Keratinocyte (primary cell): ENCODE data around the gene PDCD7. TPM values are rescaled to one million over a fixed set of nuclear protein-coding genes. Genes with fewer than 3 reads are reported as not detected.

ENCODE experiments used
- DNase-seq: peaks from one replicate; pipeline ENCODE4 v3.0.0-alpha.2; 2011; ENCODE audit warnings: low read depth, missing footprints, low spot score
- FAIRE-seq: peaks from 2 replicates; lab custom pipeline; 2011; peaks lifted over from hg19 to GRCh38; lab: Jason Lieb, UNC
- H2AFZ ChIP-seq: 2 replicates; pipeline ENCODE4 v1.6.0; 2012; ENCODE audit warnings: low read length, control low read depth, inconsistent platforms; ENCODE audit not compliant: control insufficient read depth
- H3K27ac ChIP-seq: 2 replicates; pipeline ENCODE4 v1.5.1; 2011; ENCODE audit warnings: low read length; ENCODE audit not compliant: control insufficient read depth, insufficient read depth
- H3K27me3 ChIP-seq: 3 replicates; pipeline ENCODE4 v1.6.0; 2011; ENCODE audit warnings: low read length; ENCODE audit not compliant: control insufficient read depth, insufficient read depth; ENCODE audit errors: extremely low read depth
- H3K36me3 ChIP-seq, 2 experiments: 2 replicates in 1 of 2; 3 replicates in 1 of 2; pipeline ENCODE4 v1.5.1; 2011; ENCODE audit warnings: low read length in 2 of 2, mild to moderate bottlenecking in 1 of 2; ENCODE audit not compliant: control insufficient read depth in 2 of 2, insufficient read depth in 2 of 2; ENCODE audit errors: extremely low read depth in 1 of 2
- H3K4me1 ChIP-seq: 3 replicates; pipeline ENCODE4 v1.5.1; 2011; ENCODE audit warnings: low read length; ENCODE audit not compliant: control insufficient read depth, insufficient read depth; ENCODE audit errors: extremely low read depth
- H3K4me2 ChIP-seq: 3 replicates; pipeline ENCODE4 v1.6.0; 2011; ENCODE audit warnings: low read depth, low read length; ENCODE audit not compliant: control insufficient read depth, insufficient read depth; ENCODE audit errors: extremely low read depth
- H3K4me3 ChIP-seq, 3 experiments: fragments of 200-600 bp in 1 of 3; sonication (generic) in 1 of 3; 2 replicates in 2 of 3; 3 replicates in 1 of 3; pipeline ENCODE4 v1.5.1; 2011 to 2016; ENCODE audit warnings: low read length in 3 of 3, mild to moderate bottlenecking in 3 of 3, control low read depth in 2 of 3, inconsistent platforms in 1 of 3, low read depth in 1 of 3, mixed read lengths in 1 of 3, mixed run types in 1 of 3, moderate library complexity in 1 of 3; ENCODE audit not compliant: control insufficient read depth in 2 of 3, insufficient read depth in 2 of 3; ENCODE audit errors: extremely low read depth in 1 of 3
- H3K79me2 ChIP-seq: 2 replicates; pipeline ENCODE4 v1.6.0; 2012; ENCODE audit warnings: low read length; ENCODE audit not compliant: control insufficient read depth, insufficient read depth
- H3K9ac ChIP-seq: 3 replicates; pipeline ENCODE4 v1.6.0; 2011; ENCODE audit warnings: low read length; ENCODE audit not compliant: control insufficient read depth, insufficient read depth; ENCODE audit errors: extremely low read depth
- H3K9me1 ChIP-seq: 3 replicates; pipeline ENCODE4 v1.6.0; 2011; ENCODE audit warnings: low read length; ENCODE audit not compliant: control insufficient read depth, insufficient read depth; ENCODE audit errors: extremely low read depth
- H3K9me3 ChIP-seq: 2 replicates; pipeline ENCODE4 v1.5.1; 2012; ENCODE audit warnings: low read depth, low read length; ENCODE audit not compliant: control insufficient read depth
- H4K20me1 ChIP-seq: 3 replicates; pipeline ENCODE4 v1.6.0; 2011; ENCODE audit warnings: low read length; ENCODE audit not compliant: control insufficient read depth, insufficient read depth; ENCODE audit errors: extremely low read depth
- EZH2 ChIP-seq: IDR thresholded peaks from one replicate; pipeline ENCODE4 v1.6.1; 2012; ENCODE audit warnings: inconsistent platforms, mild to moderate bottlenecking, low read length, moderate library complexity
- dilution Hi-C: fragments of 300-500 bp; cut with MboI; formaldehyde crosslinking; loops from one replicate; pipeline ENCODE4 v1.7.0; 2020; ENCODE audit warnings: low sequenced_read_pairs; ENCODE audit not compliant: extremely low pct_ligation_motif_present
- polyA plus RNA-seq, 5 experiments: library from polyadenylated mRNA; depleted of rRNA in 3 of 5; stranded (reverse) in 3 of 5; stranded (forward) in 1 of 5; unstranded in 1 of 5; fragments of >200 nt; gene quantifications; 1 replicate in 1 of 5; 2 replicates in 3 of 5; 3 replicates in 1 of 5; pipeline versions ENCODE4 v1.2.1 to v1.2.3, GENCODE V29; 2011 to 2012; ENCODE audit warnings: missing spikeins in 2 of 5, low read depth in 1 of 5, low replicate concordance in 1 of 5
- TF ChIP-seq, protein P1 (sequence below), 3 experiments: IDR thresholded peaks in 1 of 3; conservative IDR thresholded peaks in 1 of 3; optimal IDR thresholded peaks in 1 of 3; 2 replicates in 2 of 3; 3 replicates in 1 of 3; pipeline versions ENCODE3 to v1.5.1; 2011; ENCODE audit warnings: low read length in 3 of 3, mild to moderate bottlenecking in 3 of 3, moderate library complexity in 2 of 3, control low read depth in 1 of 3, inconsistent platforms in 1 of 3; ENCODE audit not compliant: insufficient read depth in 2 of 3; ENCODE audit errors: extremely low read depth in 1 of 3

The PDCD7 gene
- polyA plus RNA-seq, 1 donor (not counting 4 experiments of a cell fraction or from before 2014, with no cell fraction given) = 17.2 TPM

DNA sequence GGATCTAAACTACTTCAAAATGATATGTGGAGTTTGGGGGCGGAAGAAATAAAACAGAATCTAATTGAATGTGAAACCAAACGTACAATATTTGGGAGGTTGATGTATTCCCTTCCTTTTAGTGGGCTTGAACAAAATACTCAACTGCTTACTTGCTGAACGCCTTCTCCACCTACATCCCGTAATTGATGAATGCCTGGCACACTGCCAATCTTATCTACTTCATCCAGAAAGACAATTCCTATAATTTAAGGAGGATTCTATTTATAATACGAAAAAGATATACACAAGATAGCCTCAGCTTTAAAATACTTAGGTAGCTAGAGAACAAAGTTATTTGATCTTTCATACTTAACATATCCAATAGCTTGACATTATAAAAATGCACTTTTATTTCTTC is 23.1 kb upstream of the PDCD7 start:
- Histone ChIP-seq H3K4me3 (no peak overlapping the region), H3K79me2 (no peaks in the 10 kb centered on the region), H3K4me1 (no peaks in the 10 kb centered on the region), H4K20me1 (no peaks in the 10 kb centered on the region), H3K27ac (no peak overlapping the region), H3K9ac (no peak overlapping the region), H2AFZ (no peak overlapping the region), H3K4me2 (no peak overlapping the region), H3K36me3 (peaks cover 10 to 18% of the 10 kb centered on the region in 2 experiments), H3K9me1 (no peaks in the 10 kb centered on the region), H3K9me3 (no peaks in the 10 kb centered on the region), H3K27me3 (no peaks in the 10 kb centered on the region)
- FAIRE-seq (no peak), DNase-seq (no peak)
- TF ChIP-seq, protein P1, sequence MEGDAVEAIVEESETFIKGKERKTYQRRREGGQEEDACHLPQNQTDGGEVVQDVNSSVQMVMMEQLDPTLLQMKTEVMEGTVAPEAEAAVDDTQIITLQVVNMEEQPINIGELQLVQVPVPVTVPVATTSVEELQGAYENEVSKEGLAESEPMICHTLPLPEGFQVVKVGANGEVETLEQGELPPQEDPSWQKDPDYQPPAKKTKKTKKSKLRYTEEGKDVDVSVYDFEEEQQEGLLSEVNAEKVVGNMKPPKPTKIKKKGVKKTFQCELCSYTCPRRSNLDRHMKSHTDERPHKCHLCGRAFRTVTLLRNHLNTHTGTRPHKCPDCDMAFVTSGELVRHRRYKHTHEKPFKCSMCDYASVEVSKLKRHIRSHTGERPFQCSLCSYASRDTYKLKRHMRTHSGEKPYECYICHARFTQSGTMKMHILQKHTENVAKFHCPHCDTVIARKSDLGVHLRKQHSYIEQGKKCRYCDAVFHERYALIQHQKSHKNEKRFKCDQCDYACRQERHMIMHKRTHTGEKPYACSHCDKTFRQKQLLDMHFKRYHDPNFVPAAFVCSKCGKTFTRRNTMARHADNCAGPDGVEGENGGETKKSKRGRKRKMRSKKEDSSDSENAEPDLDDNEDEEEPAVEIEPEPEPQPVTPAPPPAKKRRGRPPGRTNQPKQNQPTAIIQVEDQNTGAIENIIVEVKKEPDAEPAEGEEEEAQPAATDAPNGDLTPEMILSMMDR (optimal IDR thresholded peaks at IDR 0.05 in 1 of 3, IDR thresholded peaks at IDR 0.05 in 1 of 3, conservative IDR thresholded peaks at IDR 0.05 in 1 of 3; ENCODE audit: extremely low read depth in 1 of 3, insufficient read depth in 2 of 3, low read length in 3 of 3) = no peak
- TF ChIP-seq EZH2 = no peak
- dilution Hi-C loops = no loop called here

DNA sequence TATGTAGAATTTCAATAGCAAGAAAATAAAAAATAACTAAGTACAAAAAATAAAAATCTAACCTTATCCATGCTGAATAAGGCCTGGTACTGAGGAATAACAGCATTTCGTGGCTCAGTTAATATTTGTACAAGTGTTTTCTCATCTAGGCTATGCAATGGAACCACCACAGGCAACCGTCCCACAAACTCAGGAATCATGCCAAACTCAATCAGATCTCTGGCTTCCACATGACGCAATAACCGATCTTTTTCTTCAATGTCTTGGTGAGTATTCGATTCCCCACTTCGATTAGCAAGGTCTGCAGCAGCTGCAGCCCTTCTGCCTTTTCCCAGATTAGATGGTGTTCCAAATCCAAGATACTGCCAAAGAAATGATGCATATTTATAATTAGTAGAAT is 21.1 kb upstream of the PDCD7 start:
- Histone ChIP-seq H3K9ac (no peak overlapping the region), H3K4me2 (no peak overlapping the region), H3K27me3 (no peaks in the 10 kb centered on the region), H4K20me1 (no peaks in the 10 kb centered on the region), H3K4me3 (no peak overlapping the region), H3K79me2 (no peaks in the 10 kb centered on the region), H3K36me3 (peaks cover 12 to 18% of the 10 kb centered on the region in 2 experiments), H2AFZ (no peak overlapping the region), H3K9me1 (no peaks in the 10 kb centered on the region), H3K27ac (no peak overlapping the region), H3K9me3 (no peaks in the 10 kb centered on the region), H3K4me1 (no peaks in the 10 kb centered on the region)
- dilution Hi-C loops = no loop called here
- no peak for TF ChIP-seq EZH2
- TF ChIP-seq, protein P1 (optimal IDR thresholded peaks at IDR 0.05 in 1 of 3, IDR thresholded peaks at IDR 0.05 in 1 of 3, conservative IDR thresholded peaks at IDR 0.05 in 1 of 3; ENCODE audit: extremely low read depth in 1 of 3, insufficient read depth in 2 of 3, low read length in 3 of 3) = no peak
- FAIRE-seq (no peak), DNase-seq (no peak)
